Activated T-helper 1 cell treated with anti-CD3 and anti-CD28 coated beads, Interleukin-2, amount 50 U/mL, for 16 hours (primary cell): ENCODE results near the gene EPHB1.
"Not testable (repeated sequence)": the region's sequence is repeated elsewhere in the genome, so short reads cannot be mapped to it uniquely, and the experiment has no call there.

Experiments used
- DNase-seq, 2 donors: peaks; one replicate each; pipeline ENCODE4 v3.0.0-alpha.2; 2020; ENCODE audit warnings: low read depth in 1 of 2, low spot score in 1 of 2

EPHB1 gene

GRCh38 chr3:134991472-134992010, 196.5 kb downstream of the EPHB1 start:
- DNase-seq, result no peak

- DNase-seq, result no peak
These were observed 197.1 kb downstream of the EPHB1 start for GRCh38 chr3:134992180-134992579.

- no peak for DNase-seq
These were observed 197.5 kb downstream of the EPHB1 start for GRCh38 chr3:134992586-134992985.

GRCh38 chr3:134993011-134993410, 198.0 kb downstream of the EPHB1 start:
- no peak for DNase-seq

GRCh38 chr3:134998158-134998557, 203.1 kb downstream of the EPHB1 start:
- no peak for DNase-seq

GRCh38 chr3:134998855-134999254, 203.8 kb downstream of the EPHB1 start:
- no peak for DNase-seq

- no peak for DNase-seq
These were observed 205.4 kb downstream of the EPHB1 start for GRCh38 chr3:135000465-135000864.

GRCh38 chr3:135005616-135006015, 210.6 kb downstream of the EPHB1 start:
- DNase-seq, result not testable (repeated sequence)

- no peak for DNase-seq
These were observed 212.5 kb downstream of the EPHB1 start for GRCh38 chr3:135007607-135008006.

GRCh38 chr3:135008326-135008725, 213.3 kb downstream of the EPHB1 start:
- no peak for DNase-seq

- no peak for DNase-seq
These were observed 214.0 kb downstream of the EPHB1 start for GRCh38 chr3:135009014-135009413.

GRCh38 chr3:135012101-135012500, 217.0 kb downstream of the EPHB1 start:
- no peak for DNase-seq

- DNase-seq, result no peak
These were observed 218.1 kb downstream of the EPHB1 start for GRCh38 chr3:135013206-135013605.

- no peak for DNase-seq
These were observed 219.5 kb downstream of the EPHB1 start for GRCh38 chr3:135014566-135014965.

- no peak for DNase-seq
These were observed 222.2 kb downstream of the EPHB1 start for GRCh38 chr3:135017003-135017893.

- DNase-seq, result no peak
These were observed 223.3 kb downstream of the EPHB1 start for GRCh38 chr3:135018149-135018923.

GRCh38 chr3:135020181-135020580, 225.1 kb downstream of the EPHB1 start:
- DNase-seq, result no peak

- DNase-seq, result no peak
These were observed 229.1 kb downstream of the EPHB1 start for GRCh38 chr3:135023996-135024658.

GRCh38 chr3:135030768-135031615, 235.9 kb downstream of the EPHB1 start:
- DNase-seq, result not testable (repeated sequence)

- DNase-seq, result no peak
These were observed 238.7 kb downstream of the EPHB1 start for GRCh38 chr3:135033737-135034136.
